C4-2B (cell line): ENCODE data around the gene ATXN7L1.

Experiments used
- CTCF ChIP-seq: fragments of 450-650 bp; conservative IDR thresholded peaks from 2 replicates; pipeline ENCODE4 v1.5.1; 2017; ENCODE audit warnings: mild to moderate bottlenecking
- ZFX ChIP-seq: fragments of 450-650 bp; IDR thresholded peaks from 2 replicates; pipeline ENCODE4 v1.6.1; 2017

GRCh38 chr7:105907129-105907846 is 30.9 kb upstream of the ATXN7L1 start:
- TF ChIP-seq CTCF = no peak
- TF ChIP-seq ZFX = no peak
